Activated CD4-positive, alpha-beta T cell treated with anti-CD3 and anti-CD28 coated beads for 1 hour (primary cell): ENCODE measurements around the gene NAALADL1.
A peak's percentile ranks its signal among the peaks of the same experiment; 100 is the strongest.

Experiments
- DNase-seq: peaks from one replicate; pipeline ENCODE4 v3.0.0-alpha.2; 2020

NAALADL1 gene, protein sequence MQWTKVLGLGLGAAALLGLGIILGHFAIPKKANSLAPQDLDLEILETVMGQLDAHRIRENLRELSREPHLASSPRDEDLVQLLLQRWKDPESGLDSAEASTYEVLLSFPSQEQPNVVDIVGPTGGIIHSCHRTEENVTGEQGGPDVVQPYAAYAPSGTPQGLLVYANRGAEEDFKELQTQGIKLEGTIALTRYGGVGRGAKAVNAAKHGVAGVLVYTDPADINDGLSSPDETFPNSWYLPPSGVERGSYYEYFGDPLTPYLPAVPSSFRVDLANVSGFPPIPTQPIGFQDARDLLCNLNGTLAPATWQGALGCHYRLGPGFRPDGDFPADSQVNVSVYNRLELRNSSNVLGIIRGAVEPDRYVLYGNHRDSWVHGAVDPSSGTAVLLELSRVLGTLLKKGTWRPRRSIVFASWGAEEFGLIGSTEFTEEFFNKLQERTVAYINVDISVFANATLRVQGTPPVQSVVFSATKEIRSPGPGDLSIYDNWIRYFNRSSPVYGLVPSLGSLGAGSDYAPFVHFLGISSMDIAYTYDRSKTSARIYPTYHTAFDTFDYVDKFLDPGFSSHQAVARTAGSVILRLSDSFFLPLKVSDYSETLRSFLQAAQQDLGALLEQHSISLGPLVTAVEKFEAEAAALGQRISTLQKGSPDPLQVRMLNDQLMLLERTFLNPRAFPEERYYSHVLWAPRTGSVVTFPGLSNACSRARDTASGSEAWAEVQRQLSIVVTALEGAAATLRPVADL

DNA sequence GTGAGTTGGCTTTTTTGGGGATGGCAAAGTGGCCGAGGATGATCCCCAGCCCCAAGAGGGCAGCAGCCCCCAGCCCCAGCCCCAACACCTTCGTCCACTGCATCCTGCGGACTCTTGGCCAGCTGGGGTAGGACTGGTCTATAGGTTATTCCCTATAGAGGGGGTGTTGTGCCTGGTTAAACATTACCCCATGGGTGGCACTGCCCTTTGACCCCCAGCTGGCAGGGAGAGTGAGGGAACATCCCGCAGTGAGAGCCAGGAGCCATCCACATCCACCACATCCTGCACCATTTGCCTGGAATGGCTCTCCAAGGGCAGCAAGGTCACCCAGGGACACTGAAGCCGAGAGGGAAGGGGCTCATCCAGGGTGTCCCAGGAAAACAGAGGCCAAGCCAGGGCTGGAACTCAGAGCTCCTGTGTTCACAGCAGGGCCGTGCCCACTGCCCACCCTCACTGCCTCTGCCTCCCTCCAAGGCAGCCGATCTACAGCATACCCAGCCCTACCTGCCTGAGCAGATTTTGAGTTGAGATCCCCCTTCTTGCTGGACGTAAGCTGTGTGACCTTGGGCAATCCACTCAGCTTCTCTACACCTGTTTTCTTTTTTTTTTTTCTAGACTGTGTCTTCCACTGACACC, at the start of gene NAALADL1:
Gene NAALADL1 (minus strand): TSS at position 135 of the 636 bp plus-strand sequence. CDS start 32 bp downstream, at position 103.
- no peak for DNase-seq

DNA sequence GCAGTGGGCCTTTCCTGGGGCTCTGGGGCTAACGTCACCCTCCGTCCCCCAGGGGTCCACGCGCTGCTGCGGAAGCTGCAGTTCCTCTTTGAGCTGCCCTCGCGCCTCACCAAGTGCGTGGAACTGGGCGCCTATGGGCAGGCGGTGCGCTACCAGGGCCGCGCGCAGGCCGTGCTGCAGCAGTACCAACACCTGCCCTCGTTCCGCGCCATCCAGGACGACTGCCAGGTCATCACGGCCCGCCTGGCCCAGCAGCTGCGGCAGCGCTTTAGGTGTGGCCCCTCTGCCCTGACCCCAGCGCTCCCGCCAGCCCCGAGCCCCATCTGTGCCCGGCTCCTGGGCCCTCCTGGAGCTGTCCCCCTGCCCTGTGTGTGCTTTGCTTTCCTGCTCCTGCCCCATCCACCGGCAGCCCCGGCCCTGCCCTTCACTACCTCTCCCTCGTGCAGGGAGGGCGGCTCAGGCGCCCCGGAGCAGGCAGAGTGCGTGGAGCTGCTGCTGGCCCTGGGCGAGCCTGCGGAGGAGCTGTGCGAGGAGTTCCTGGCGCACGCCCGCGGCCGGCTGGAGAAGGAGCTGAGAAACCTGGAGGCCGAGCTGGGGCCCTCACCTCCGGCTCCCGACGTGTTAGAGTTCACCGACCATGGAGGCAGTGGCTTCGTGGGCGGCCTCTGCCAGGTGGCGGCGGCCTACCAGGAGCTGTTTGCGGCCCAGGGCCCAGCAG, 49.6 kb upstream of the NAALADL1 start:
- DNase-seq: no peak

DNA sequence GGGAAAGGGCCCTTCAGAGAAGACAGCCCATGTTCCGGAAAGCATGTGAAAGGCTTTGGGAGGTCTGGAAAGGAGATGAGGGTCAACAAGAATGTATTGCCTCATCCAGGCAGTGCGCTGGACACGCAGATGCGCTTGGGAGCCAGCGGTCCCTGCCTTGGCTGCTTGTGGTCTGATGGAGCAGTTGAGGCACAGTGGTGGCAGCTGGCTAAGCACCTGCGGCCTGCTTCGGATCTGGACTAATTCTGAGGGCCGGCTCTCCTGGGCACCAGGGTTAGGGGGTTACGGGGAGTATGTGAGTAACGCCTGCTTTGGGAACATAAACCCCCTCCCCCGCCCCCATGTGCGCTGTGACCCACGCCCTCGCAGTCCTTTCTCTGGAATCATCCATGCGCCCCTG, 48.7 kb upstream of the NAALADL1 start:
- DNase-seq: no peak

DNA sequence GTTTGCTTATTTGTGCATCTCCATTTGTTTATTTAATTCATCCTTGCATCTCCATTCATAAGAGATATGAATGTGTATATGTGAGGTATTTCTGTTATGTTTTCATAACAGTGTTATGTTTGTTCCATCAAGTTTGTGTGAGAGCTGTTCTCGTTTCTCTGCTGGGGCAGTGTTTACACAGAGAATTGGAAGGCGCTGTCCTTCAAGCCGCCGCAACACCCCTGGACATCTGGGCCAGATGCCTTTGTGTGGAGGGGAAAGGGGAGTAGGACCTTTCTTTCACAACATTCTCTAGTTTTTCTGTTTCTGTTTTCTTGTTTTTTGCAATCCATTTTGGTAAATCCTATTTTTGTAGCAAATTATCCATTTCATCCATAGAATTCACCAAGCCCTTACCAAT, 46.3 kb upstream of the NAALADL1 start:
- no peak for DNase-seq

DNA sequence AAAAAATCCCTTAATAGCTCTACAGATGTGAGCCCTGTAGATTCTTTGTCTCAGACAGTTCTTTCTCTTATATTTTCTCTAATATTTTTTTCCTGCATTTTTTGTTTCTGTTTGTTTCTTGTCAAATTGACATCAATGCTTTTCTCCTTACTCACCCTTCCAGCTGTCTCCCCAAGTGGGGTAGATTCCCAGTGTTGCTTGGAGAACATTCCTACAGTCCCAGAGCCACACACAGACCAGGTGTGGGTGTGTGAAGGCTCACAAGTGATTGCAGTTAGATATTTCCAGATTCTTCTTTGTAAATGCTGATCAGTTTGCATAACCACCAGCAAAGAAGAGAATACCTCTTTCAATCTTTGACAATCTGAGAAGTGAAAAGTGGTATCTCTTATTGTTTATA, 45.1 kb upstream of the NAALADL1 start:
- no peak for DNase-seq

DNA sequence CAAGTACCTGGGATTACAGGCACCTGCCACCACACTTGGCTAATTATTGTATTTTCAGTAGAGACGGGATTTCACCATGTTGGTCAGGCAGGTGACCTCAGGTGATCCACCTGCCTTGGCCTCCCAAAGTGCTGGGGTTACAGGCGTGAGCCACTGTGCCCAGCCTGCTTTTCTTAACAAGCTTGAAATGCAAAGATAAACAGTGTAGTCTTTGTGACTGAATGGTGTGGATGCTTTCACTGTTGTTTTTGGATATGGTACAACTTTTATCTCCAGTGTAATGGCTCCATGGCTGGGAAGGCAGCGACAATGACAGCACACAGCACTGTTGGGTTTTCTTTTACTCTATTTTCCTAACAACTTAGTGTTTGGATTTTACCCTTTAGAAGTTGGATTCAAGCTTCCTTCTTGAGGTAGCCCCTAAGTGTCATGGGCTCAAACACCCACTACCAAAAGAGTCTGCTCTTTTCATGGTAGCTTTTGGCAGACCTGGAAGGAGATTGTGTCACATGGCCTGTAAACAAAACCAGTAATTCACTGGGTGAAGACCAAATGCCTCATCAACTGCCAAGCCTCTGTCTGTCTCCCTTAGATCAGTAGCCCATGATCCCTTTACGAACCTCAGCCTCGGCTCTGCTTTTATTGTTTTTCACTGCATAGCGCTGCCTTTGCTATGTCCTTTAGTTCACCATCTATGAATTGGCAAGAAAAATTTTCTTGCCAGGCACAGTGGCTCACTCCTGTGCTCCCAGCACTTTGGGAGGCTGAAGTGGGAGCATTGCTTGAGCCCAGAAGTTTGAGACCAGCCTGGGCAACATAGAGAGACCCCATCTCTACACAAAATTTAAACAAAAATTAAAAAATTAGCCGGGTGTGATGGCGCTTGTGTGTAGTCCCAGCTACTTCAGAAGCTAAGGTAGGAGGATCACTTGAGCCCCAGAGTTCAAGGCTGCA, 44.1 kb upstream of the NAALADL1 start:
- no peak for DNase-seq

DNA sequence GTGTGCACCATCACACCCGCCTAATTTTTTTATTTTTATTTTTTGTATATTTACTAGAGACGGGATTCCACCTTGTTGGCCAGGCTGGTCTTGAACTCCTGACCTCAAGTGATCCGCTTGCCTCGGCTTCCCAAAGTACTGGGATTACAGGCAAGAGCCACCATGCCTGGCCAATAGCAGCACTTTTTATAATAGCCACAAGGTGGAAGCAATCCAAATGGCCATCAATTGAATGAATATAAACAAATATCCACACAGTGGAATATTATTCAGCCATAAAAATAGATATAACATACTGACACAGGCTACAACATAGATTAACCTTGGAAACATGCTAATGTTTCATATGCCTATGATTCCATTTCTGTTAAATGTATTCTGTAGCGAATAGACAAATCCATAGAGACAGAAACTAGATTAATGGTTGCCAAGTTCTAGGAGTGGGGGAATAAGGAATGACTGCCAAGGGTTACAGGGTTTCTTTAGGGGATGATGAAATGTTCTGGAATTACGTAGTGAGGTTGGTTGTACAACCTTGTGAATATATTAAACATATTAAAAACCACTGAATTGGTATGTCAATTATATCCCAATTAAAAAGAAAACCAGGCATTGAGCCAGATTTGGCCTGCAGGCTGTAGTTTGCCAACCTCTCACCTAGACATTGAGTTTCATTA, 42.5 kb upstream of the NAALADL1 start:
- DNase-seq: no peak

DNA sequence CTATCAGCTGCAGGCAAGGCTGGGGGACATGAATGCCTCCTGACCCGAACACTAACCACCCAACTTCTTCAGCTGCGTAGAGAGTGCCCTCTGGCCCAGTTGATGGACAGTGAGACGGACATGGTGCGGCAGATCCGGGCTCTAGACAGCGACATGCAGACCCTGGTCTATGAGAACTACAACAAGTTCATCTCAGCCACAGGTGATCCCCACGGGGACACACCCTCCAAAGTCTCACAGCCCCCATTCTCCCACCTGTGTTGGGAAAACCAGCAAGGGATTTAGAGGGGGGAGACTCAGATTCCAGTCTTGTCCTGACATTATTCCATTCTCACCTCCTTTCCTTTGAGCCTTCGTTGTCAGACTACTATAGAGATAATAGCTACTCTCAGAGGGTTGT, 38.6 kb upstream of the NAALADL1 start:
- no peak for DNase-seq

DNA sequence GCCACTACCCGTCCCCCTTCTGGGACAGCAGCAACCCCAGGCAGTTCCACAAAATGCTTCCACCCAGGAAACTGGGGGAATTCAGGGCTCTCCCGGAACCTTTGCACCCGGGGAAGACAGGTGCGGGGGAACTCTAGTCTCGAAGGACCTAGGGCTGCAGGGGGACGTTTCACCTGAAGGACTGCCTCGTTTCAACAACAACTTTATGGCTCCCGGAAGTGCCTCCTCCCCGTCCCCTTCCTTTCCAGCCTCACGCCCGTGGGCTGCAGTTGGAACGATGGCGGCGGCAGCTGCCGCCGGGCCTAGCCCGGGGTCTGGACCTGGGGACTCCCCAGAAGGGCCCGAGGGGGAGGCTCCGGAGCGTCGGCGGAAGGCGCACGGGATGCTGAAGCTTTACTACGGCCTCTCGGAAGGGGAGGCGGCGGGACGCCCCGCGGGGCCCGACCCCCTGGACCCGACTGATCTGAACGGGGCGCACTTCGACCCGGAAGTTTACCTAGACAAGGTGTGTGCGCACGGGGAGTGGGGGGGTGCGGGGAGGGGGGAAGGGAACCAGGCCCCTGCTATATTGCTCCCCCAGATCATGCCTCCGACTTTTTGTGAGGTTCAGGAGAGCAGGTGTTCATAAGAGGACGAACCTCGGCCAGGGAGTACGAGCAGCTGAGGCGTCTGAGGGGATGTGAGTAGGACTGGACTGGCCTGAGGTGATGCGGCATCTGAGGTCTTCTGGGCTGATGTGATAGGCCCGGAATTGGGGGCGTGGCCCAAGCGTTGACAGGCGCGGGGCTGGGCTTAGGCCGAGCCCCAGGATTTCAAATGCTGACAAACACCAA, 37.8 kb upstream of the NAALADL1 start, which contains the start of gene VPS51:
Gene VPS51 (plus strand): TSS at position 241 of the 833 bp plus-strand sequence. CDS start 37 bp downstream, at position 278.
- DNase-seq: peak; percentile 77

DNA sequence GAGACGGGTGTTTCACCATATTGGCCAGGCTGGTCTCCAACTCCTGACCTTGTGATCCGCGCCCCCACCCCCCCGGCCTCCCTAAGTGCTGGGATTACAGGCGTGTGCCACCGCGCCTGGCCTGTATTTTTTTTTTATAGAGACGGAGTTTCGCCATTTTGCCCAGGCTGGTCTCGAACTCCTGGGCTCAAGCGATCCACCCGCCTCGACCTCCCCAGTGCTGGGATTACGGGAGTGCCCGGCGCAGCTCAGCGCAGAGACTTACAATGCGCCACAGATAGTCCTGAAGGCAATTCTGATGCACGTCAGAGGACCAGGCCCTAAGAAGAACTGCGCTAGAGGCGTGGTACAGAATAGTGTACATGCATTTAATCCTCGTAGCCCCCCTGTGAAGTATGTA, 37.1 kb upstream of the NAALADL1 start:
- DNase-seq: no peak

DNA sequence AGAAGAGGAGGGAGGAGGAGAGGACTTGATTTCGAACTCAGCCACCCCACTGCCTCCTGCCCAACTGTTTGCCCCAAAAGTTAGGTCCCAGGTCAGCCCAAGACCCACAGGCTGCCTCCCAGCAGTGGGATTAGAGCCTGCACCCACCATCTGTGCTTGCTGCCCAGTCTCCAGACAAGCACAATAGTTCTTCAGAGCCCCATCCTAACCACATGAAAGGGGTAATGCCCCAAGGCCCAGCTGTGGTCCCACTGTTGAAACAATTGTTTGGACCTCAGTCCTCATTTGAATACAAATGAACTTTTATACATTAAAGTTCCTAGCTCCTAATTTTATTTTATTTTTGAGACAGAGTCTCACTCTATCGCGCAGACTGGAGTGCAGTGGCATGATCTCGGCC, 32.3 kb upstream of the NAALADL1 start:
- no peak for DNase-seq

DNA sequence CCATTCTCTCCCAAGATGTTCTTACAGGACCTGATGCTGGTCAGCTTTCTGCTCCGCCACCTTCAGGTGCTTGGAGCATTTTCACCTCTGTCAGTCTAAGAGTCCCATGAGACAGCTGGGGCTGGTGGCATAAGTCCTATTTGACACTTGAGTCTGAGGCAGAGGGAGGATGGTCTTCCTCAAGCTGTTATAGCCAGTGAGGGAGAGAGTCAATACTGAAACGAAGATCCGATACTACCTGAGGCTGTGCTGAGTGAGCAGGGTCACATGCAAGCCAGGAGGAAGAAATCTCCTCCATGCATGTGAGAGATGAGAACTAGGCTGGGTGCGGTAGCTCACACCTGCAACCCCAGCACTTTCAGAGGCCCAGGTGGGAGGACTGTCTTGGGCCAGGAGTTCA, 31.3 kb upstream of the NAALADL1 start:
- no peak for DNase-seq

DNA sequence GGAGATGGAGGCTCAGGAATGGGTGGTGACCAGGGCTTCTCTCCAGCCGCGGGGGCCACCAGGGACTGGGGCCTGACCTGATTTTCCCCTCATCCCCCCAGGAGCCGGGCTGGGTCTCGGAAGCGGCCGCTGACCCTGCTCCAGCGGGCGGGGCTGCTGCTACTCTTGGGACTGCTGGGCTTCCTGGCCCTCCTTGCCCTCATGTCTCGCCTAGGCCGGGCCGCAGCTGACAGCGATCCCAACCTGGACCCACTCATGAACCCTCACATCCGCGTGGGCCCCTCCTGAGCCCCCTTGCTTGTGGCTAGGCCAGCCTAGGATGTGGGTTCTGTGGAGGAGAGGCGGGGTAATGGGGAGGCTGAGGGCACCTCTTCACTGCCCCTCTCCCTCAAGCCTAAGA, 29.5 kb upstream of the NAALADL1 start:
- DNase-seq: no peak

DNA sequence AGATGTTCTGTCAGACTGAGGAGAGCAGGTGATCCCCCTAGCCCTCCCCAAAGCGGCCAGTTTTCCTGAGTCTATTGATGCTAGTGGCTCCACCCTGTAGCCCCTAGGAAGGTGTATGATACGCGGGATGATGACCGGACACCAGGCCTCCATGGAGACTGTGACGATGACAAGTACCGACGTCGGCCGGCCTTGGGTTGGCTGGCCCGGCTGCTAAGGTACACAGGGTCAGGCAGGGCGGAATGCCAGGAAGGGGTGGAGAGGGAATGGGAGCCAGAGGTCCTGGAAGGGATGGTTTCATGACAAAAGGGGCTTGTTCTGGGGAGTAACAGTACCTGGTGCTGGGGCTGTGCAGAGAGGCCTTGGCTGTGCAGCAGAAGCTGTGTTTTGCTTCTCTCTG, 28.9 kb upstream of the NAALADL1 start:
- no peak for DNase-seq

DNA sequence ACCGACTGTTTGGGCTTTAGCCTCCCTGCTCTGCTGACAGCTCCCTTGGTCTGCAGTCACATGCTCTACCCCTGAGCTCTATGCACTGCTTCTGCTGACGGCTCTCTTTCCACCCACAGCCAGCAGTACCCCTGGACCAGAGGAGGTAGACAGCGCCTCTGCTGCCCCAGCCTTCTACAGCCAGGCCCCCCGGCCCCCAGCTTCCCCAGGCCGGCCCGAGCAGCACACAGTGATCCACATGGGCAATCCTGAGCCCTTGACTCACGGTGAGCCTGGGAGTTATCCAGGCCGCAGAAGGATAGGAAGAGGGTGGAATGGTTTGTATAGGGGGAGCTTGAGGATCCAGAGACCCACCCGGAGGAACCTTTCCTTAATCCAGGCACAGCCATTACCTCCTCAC, 28.5 kb upstream of the NAALADL1 start:
- no peak for DNase-seq

DNA sequence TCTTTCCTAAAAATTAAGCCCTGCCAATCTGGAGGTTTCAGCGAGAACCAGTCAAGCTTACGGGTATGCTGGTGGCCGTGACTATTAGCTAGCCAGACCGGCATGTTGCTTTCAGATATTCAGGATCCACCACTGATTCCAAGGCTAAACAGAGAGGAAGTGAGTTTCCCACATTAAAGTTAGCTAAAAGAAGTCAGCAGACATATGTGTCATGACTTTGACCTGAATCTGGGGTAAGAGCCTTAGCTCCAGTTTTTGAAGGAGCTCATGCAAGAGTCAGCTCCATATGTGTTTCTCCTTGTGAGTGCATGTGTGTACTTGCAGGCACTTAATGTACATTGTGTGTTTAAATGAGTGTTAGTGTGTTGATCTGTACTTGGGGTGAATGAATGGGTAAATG, 27.1 kb upstream of the NAALADL1 start:
- no peak for DNase-seq

DNA sequence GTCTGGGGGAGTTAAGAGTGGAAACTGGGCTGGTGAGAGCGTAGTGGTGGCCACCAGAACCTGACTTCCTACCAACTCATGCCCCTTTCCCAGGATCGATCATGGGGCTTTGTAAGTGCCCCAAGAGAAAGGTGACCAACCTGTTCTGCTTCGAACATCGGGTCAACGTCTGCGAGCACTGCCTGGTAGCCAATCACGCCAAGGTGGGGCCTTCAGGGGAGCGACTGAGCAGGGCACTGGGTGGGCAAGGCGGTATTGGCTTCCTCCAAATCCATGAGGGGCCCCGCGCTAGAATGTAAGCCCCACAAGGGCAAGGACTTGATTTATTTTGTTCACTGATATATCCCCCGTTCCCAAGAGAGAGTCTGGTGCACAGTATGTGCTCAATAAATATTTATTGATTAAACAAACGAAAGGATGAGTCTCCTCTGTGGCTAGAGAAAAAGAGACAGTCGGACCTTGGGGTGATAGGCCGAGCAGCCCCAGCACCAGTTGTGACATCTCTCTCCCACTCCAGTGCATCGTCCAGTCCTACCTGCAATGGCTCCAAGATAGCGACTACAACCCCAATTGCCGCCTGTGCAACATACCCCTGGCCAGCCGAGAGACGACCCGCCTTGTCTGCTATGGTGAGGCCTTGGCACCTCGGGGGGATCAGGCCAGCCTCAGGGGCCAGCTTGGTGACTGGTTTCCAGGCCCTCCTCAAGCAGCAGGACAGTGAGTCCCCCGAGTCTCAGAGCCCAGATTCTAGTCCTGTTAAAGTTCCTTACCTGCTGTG, 26.4 kb upstream of the NAALADL1 start:
- no peak for DNase-seq

DNA sequence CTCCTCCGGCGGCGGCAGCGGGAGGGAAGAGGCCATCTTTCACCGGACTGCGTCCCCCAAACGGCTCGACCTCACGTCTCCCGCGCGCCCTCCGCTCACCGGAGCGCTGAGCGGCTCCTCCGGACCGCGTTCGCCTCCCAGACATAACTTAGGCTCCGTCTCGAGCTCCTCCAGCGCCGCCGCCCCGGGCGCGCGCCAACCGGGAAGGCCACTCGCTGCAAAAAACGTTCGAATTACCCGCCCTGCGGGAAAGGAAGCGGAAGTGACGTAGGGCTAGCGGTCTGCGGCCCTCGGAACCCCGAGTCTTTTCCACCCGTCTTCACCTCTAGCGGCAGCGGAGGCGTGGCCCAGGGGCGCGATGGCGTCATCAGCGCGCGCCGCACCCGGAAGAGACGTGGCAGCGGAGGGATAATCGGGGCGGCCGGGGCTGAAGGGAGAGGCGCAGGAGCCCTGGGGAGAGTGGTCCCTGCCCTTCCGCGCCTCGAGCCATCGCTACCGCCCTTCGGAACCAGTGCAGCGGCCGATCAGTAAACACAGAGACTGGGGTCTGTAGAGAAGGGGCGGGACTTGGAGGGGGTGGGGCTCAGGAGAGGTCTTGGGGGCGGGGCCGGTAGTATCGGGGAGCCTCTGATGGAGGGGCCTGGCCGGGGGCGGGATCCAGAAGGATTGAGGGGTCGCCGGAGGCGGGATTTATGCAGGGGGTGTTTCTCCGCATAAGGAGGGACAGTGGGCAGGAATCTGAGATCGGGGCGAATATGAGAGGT, 25.7 kb upstream of the NAALADL1 start, which contains the start of the genes CDCA5 and ZFPL1:
Gene CDCA5 (minus strand): TSS at position 207 of the 764 bp plus-strand sequence. CDS start 62 bp downstream, at position 145.
Gene ZFPL1 (plus strand): TSS at position 389 of the 764 bp plus-strand sequence. CDS start 477 bp downstream, outside the sequence.
- DNase-seq: peak; percentile 95
